ENCODE results near the gene NR2F2. TPM values are rescaled to one million over a fixed set of nuclear protein-coding genes. Genes with fewer than 3 reads are reported as not detected.

The NR2F2 gene
- total RNA-seq, 1 donor = not detected

- no peak overlapping the region for H3K4me3 ChIP-seq (ENCODE audit: low read length)
- H3K4me1 ChIP-seq (ENCODE audit: insufficient read depth, low read length) = no peaks in the 10 kb centered on the region
- H3K9me3 ChIP-seq (ENCODE audit: low read depth, low read length) = no peaks in the 10 kb centered on the region
- H3K27me3 ChIP-seq (ENCODE audit: insufficient read depth, low read length) = peaks cover 98% of the 10 kb centered on the region
Observed at GRCh38 chr15:96349034-96349856, 18.7 kb downstream of the NR2F2 start.

GRCh38 chr15:96349857-96350720 is 19.6 kb downstream of the NR2F2 start:
- Histone ChIP-seq H3K4me3 (ENCODE audit: low read length) (no peak overlapping the region), H3K27me3 (ENCODE audit: insufficient read depth, low read length) (peaks cover 98% of the 10 kb centered on the region), H3K4me1 (ENCODE audit: insufficient read depth, low read length) (no peaks in the 10 kb centered on the region), H3K9me3 (ENCODE audit: low read depth, low read length) (no peaks in the 10 kb centered on the region)

- peaks cover 98% of the 10 kb centered on the region for H3K27me3 ChIP-seq (ENCODE audit: insufficient read depth, low read length)
- H3K4me3 ChIP-seq (ENCODE audit: low read length) = no peak overlapping the region
- no peaks in the 10 kb centered on the region for H3K9me3 ChIP-seq (ENCODE audit: low read depth, low read length)
- peaks cover under 1% of the 10 kb centered on the region for H3K4me1 ChIP-seq (ENCODE audit: insufficient read depth, low read length)
Observed at GRCh38 chr15:96350934-96351724, 20.6 kb downstream of the NR2F2 start.

- Histone ChIP-seq H3K9me3 (ENCODE audit: low read depth, low read length) (no peaks in the 10 kb centered on the region), H3K4me3 (ENCODE audit: low read length) (no peak overlapping the region), H3K27me3 (ENCODE audit: insufficient read depth, low read length) (peaks cover 97% of the 10 kb centered on the region), H3K4me1 (ENCODE audit: insufficient read depth, low read length) (peaks cover 8% of the 10 kb centered on the region)
Observed at GRCh38 chr15:96351761-96352603, 21.5 kb downstream of the NR2F2 start.

- H3K4me1 ChIP-seq (ENCODE audit: insufficient read depth, low read length) = peaks cover 16% of the 10 kb centered on the region
- peaks cover 96% of the 10 kb centered on the region for H3K27me3 ChIP-seq (ENCODE audit: insufficient read depth, low read length)
- no peak overlapping the region for H3K4me3 ChIP-seq (ENCODE audit: low read length)
- H3K9me3 ChIP-seq (ENCODE audit: low read depth, low read length) = no peaks in the 10 kb centered on the region
Observed at GRCh38 chr15:96352604-96353405, 22.3 kb downstream of the NR2F2 start.

- no peak overlapping the region for H3K4me3 ChIP-seq (ENCODE audit: low read length)
- H3K27me3 ChIP-seq (ENCODE audit: insufficient read depth, low read length) = peaks cover 96% of the 10 kb centered on the region
- H3K4me1 ChIP-seq (ENCODE audit: insufficient read depth, low read length) = peaks cover 20% of the 10 kb centered on the region
- H3K9me3 ChIP-seq (ENCODE audit: low read depth, low read length) = no peaks in the 10 kb centered on the region
Observed at GRCh38 chr15:96353416-96353929, 23.0 kb downstream of the NR2F2 start.

- H3K27me3 ChIP-seq (ENCODE audit: insufficient read depth, low read length) = peaks cover 96% of the 10 kb centered on the region
- no peak overlapping the region for H3K4me3 ChIP-seq (ENCODE audit: low read length)
- H3K9me3 ChIP-seq (ENCODE audit: low read depth, low read length) = no peaks in the 10 kb centered on the region
- H3K4me1 ChIP-seq (ENCODE audit: insufficient read depth, low read length) = peaks cover 20% of the 10 kb centered on the region
Observed at GRCh38 chr15:96353930-96354730, 23.6 kb downstream of the NR2F2 start.

GRCh38 chr15:96354731-96355567 is 24.4 kb downstream of the NR2F2 start:
- H3K4me1 ChIP-seq (ENCODE audit: insufficient read depth, low read length) = peaks cover 20% of the 10 kb centered on the region
- no peaks in the 10 kb centered on the region for H3K9me3 ChIP-seq (ENCODE audit: low read depth, low read length)
- H3K4me3 ChIP-seq (ENCODE audit: low read length) = no peak overlapping the region
- H3K27me3 ChIP-seq (ENCODE audit: insufficient read depth, low read length) = peaks cover 96% of the 10 kb centered on the region

GRCh38 chr15:96355568-96356187 is 25.2 kb downstream of the NR2F2 start:
- Histone ChIP-seq H3K4me1 (ENCODE audit: insufficient read depth, low read length) (peaks cover 20% of the 10 kb centered on the region), H3K27me3 (ENCODE audit: insufficient read depth, low read length) (peaks cover 92% of the 10 kb centered on the region), H3K9me3 (ENCODE audit: low read depth, low read length) (no peaks in the 10 kb centered on the region), H3K4me3 (ENCODE audit: low read length) (no peak overlapping the region)

- H3K4me3 ChIP-seq (ENCODE audit: low read length) = peak overlapping the region; percentile 33
- H3K4me1 ChIP-seq (ENCODE audit: insufficient read depth, low read length) = peaks cover 20% of the 10 kb centered on the region
- H3K27me3 ChIP-seq (ENCODE audit: insufficient read depth, low read length) = peaks cover 92% of the 10 kb centered on the region
- no peaks in the 10 kb centered on the region for H3K9me3 ChIP-seq (ENCODE audit: low read depth, low read length)
Observed at GRCh38 chr15:96356494-96357455, 26.3 kb downstream of the NR2F2 start.
